AG08395 (cell line): Measurements from ENCODE around the gene PTPRJ.
A peak's percentile ranks its signal among the peaks of the same experiment; 100 is the strongest.
"Not testable (repeated sequence)": the region's sequence is repeated elsewhere in the genome, so short reads cannot be mapped to it uniquely, and the experiment has no call there.

ENCODE experiments used
- DNase-seq: peaks from one replicate; pipeline ENCODE4 v3.0.0; 2012; ENCODE audit warnings: mixed read lengths, low spot score

PTPRJ gene

GRCh38 chr11:48122246-48122645 is 141.9 kb downstream of the PTPRJ start:
- DNase-seq = no peak

DNA sequence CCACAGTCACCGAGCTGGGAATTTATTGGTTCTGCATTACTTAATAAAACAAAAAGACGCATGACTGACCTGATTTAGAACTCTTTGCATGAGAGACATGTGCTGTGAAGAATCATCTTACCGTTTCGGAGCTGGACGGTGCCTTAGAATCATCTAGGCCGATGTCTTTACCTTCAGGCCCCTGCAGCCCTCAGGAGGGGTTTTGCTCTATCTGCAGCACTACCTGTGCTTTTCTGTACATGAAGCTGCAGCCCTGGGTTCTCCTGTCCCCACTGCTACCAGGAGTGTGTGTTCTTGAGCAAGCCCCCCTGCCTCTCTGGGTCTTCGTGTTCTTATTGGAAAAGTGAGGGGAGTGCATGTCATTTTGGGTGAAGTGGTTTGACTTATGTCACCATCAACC is 142.3 kb downstream of the PTPRJ start:
- DNase-seq = no peak

GRCh38 chr11:48123254-48123875 is 143.0 kb downstream of the PTPRJ start:
- DNase-seq = no peak

GRCh38 chr11:48123934-48124755 is 143.8 kb downstream of the PTPRJ start:
- DNase-seq = no peak

GRCh38 chr11:48124880-48125279 is 144.5 kb downstream of the PTPRJ start:
- DNase-seq = no peak

- DNase-seq = no peak
Observed at GRCh38 chr11:48125866-48126265, 145.5 kb downstream of the PTPRJ start.

- no peak for DNase-seq
Observed at GRCh38 chr11:48127521-48128183, 147.3 kb downstream of the PTPRJ start.

DNA sequence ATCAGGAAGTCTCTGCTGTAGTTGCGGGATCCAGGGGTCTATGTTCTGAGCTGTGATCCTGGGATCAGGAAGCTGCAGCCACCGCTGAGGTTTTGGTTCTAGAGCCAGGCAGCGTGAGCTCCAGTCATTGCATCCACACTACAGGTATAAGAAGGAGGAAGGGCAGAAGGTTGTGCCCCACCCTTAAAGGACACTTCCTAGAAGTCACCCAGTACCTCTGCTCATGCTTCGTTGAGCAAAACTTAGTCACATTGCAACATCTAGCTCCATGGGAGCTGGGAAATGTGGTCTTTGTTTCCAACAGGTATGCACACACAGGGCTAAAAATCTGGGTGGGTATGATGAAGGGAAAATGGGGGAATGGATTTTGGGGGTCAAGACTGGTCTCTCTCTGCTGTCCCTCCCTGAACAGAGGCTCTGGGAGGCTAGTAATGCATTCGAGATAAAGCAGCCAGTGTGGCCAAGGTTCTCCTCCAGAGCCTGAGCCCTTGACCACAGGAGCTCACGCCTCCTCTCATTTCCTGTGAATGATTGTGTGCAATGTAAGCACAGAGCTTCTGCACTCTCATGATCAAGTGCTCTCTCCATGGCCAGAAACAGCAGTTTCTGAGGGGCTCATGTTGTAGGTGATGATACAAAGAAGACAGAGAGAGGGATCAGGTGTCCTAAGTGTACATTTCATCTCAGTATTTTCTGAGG is 149.5 kb downstream of the PTPRJ start:
- no peak for DNase-seq

DNA sequence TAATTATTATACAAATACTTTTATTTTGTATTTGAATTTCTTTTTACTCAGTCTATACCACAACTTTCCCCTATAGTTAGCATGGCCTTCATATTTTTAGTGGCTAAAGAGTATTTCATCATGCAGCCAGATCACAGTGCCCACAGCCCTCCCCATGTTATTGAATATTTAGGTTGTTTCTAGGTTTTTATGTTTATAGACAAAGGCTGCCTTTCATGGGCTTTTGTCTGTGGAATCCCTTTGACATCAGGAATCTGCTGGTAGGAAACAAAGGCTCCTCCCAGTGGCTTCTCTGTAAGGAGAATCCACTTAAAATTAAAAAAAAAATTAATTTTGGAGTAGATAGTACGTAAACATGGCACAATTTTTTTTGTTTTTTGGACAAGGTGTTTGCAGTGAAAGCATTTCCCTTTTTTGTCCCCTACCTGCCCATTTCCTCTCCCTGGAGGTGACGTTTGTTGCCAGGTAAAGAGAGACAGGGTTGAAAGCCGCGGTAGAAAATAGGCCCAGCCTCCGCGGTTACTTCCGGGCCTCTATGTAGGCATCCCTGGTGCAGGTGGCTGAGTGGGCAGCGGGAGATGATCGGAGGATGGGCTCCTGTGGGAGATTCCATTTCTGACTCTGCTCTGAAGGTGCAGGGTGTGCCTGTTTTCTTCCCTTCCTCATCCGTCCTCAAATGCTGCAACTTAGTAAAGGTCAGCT is 154.0 kb downstream of the PTPRJ start:
- DNase-seq = no peak

- no peak for DNase-seq
Observed at GRCh38 chr11:48138222-48138621, 157.9 kb downstream of the PTPRJ start.

- not testable (repeated sequence) for DNase-seq
Observed at GRCh38 chr11:48139896-48140295, 159.5 kb downstream of the PTPRJ start.

- peak; percentile 64 for DNase-seq
Observed at GRCh38 chr11:48141475-48142122, 161.2 kb downstream of the PTPRJ start.

DNA sequence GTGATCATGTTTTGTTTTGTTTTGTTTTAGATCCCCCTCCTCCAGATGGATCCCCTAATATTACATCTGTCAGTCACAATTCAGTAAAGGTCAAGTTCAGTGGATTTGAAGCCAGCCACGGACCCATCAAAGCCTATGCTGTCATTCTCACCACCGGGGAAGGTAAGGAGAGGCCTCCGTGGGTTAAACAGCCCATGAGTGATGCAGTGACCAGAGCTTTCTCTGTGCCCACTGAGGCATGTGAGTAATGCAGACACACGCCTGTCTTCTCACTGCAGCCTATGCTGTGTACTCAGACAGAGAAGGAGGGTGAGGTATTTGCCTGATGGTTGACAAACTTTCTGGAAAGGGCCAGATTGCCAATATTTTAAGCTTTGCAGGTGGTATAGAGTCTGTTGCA is 162.5 kb downstream of the PTPRJ start:
- no peak for DNase-seq

DNA sequence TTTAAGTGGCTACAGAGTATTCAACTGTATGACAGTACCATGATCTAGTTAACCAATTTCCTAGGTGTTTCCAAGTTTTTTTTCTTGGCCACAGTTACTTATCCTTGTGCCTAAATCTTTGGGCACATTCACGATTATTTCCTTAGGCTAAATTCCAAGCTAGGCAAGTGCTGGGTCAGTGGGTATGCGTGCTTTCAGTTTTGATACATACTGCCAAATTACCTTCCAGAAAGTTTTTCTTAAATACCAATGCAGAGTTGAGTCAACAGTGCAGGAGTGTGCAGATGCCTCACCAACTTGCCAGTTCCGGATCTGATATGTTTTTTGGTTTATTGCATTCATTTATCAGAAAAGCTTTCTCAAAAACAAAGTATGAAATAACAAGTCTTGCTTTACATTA is 168.4 kb downstream of the PTPRJ start:
- no peak for DNase-seq

DNA sequence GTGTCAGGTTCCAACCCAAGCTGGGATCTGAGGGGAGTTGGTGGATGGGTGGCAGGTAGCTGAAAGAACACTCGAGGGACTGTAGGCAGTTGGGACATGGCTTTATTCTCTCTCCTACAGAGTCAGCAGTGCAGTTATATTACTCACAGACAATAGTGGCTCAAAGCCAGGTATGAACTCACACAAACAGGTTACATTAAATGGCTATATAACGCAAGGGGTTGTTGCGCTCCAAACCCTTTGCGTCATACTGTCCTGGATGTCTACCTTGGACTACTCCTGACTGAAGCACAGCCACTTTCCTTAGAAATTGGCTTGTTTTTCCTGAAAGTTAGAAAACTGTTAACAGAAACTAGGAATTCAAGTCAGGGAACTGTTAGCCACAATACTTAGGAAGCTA is 169.9 kb downstream of the PTPRJ start:
- no peak for DNase-seq

DNA sequence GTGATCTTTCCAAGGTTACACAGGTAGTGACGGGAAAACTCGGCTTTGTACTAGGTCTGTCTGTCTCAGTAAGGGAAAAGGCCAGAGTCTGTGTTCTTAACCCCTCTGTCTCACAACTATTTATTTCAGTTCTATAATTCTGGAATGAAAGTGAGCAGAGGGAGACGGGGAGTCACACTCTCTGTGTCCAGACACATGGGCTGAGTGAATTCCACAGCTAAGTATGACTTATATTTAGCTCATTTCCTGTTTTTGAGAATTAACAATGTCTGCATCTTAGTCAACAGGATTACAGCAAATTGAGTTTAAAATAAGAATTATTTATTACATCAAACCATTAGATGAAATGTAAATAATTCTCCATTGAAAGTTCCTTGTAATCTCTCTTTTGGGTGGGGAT is 173.8 kb downstream of the PTPRJ start:
- peak; percentile 70 for DNase-seq

- DNase-seq = no peak
Observed at GRCh38 chr11:48161951-48162884, 181.9 kb downstream of the PTPRJ start.

DNA sequence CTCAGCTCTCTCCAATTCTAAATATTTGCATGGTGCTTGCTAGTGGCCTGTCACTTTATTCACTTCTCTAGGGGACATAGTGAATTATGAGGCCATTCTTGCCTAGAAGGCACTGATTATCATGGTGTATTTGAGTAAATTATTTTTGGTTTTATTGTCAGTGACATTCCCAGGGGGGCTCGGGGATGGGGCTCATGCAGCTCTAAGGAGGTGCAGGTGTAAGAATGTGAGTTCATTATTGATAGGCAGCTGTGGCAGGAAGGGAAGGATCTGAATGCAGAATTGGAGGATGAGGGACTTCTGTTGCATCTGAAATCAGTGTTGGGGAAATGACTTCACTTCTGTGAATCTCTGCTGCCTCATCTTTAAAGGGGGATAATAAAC is 182.5 kb downstream of the PTPRJ start:
- no peak for DNase-seq

GRCh38 chr11:48163360-48164100 is 183.2 kb downstream of the PTPRJ start:
- no peak for DNase-seq

DNA sequence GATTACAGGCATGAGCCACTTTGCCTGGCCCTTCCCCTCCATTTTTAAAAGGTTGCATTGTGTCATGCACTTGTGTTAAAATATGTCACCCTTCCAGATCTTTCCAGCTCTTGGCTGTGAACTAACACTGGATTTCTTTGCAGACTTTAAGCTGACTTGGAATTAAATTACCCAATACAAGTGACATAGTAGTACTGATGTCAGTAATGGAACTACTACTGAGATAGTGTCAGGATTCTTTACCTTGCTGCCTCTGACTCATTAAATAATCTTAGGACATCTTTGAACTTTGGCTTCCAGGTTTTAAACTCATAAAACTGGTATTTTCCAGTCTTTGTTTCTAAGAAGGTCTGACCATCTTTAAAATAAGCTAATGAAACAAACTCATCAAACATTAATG is 184.5 kb downstream of the PTPRJ start:
- no peak for DNase-seq
